Liver (tissue), 9 donors: Measurements from ENCODE around the gene PPM1L. TPM values are rescaled to one million over a fixed set of nuclear protein-coding genes. Genes with fewer than 3 reads are reported as not detected.

Source experiments
- DNase-seq: peaks from one replicate; pipeline ENCODE4 v3.0.0-alpha.2; 2017; ENCODE audit warnings: low spot score
- H3K27ac ChIP-seq, 2 donors: one replicate each; pipeline ENCODE4 v1.7.0; 2013; ENCODE audit warnings: inconsistent platforms in 2 of 2, low read length in 2 of 2, control low read depth in 1 of 2, low read depth in 1 of 2, mild to moderate bottlenecking in 1 of 2
- H3K27me3 ChIP-seq, 4 donors: one replicate each; pipeline versions ENCODE4 v1.6.1 to v1.7.0; 2013; ENCODE audit warnings: low read length in 3 of 4, inconsistent platforms in 1 of 4, mild to moderate bottlenecking in 1 of 4, moderate library complexity in 1 of 4; ENCODE audit not compliant: control insufficient read depth in 4 of 4, insufficient read depth in 4 of 4
- H3K36me3 ChIP-seq, 4 donors: one replicate each; pipeline versions ENCODE4 v1.6.1 to v1.7.0; 2013; ENCODE audit warnings: low read length in 3 of 4, mild to moderate bottlenecking in 3 of 4, low read depth in 1 of 4, moderate library complexity in 1 of 4; ENCODE audit not compliant: control insufficient read depth in 4 of 4, insufficient read depth in 3 of 4
- H3K4me1 ChIP-seq, 4 donors: one replicate each; pipeline versions ENCODE4 v1.6.1 to v1.7.0; 2013; ENCODE audit warnings: low read length in 3 of 4, mild to moderate bottlenecking in 3 of 4, moderate library complexity in 1 of 4; ENCODE audit not compliant: control insufficient read depth in 4 of 4, insufficient read depth in 4 of 4
- H3K4me3 ChIP-seq, 3 donors: one replicate each; pipeline versions ENCODE4 v1.6.1 to v1.7.0; 2013; ENCODE audit warnings: low read length in 3 of 3, control low read depth in 1 of 3, low read depth in 1 of 3, mild to moderate bottlenecking in 1 of 3
- H3K9ac ChIP-seq, 2 donors: one replicate each; pipeline ENCODE4 v1.7.0; 2013; ENCODE audit warnings: low read length in 2 of 2, mild to moderate bottlenecking in 2 of 2, moderate library complexity in 2 of 2, control low read depth in 1 of 2, low read depth in 1 of 2
- H3K9me3 ChIP-seq, 4 donors: one replicate each; pipeline versions ENCODE4 v1.6.1 to v1.7.0; 2013; ENCODE audit warnings: low read length in 3 of 4; ENCODE audit not compliant: control insufficient read depth in 4 of 4
- EGR1 ChIP-seq, 2 donors: IDR thresholded peaks; 2 replicates each; pipeline ENCODE4 v1.6.1; 2016 to 2018; ENCODE audit warnings: antibody characterized with exemption in 2 of 2, low read depth in 2 of 2
- FOXA2 ChIP-seq: IDR thresholded peaks from 2 replicates; pipeline ENCODE4 v1.6.1; 2016; ENCODE audit warnings: antibody characterized with exemption
- HNF4A ChIP-seq, 2 donors: conservative IDR thresholded peaks; 2 replicates each; pipeline ENCODE4 v1.6.1; 2016; ENCODE audit warnings: antibody characterized with exemption in 2 of 2, mild to moderate bottlenecking in 2 of 2
- HNF4G ChIP-seq: IDR thresholded peaks from 2 replicates; pipeline ENCODE4 v1.6.1; 2016; ENCODE audit warnings: antibody characterized with exemption
- JUND ChIP-seq, 2 donors: IDR thresholded peaks; 2 replicates each; pipeline ENCODE4 v1.6.1; 2016; ENCODE audit warnings: antibody characterized with exemption in 2 of 2
- NR2F2 ChIP-seq: IDR thresholded peaks from 2 replicates; pipeline ENCODE4 v1.6.1; 2016; ENCODE audit warnings: antibody characterized with exemption
- SP1 ChIP-seq: IDR thresholded peaks from 2 replicates; pipeline ENCODE4 v1.6.1; 2018; ENCODE audit warnings: antibody characterized with exemption, mild to moderate bottlenecking
- TAF1 ChIP-seq: conservative IDR thresholded peaks from 2 replicates; pipeline ENCODE4 v1.6.1; 2016; ENCODE audit warnings: antibody characterized with exemption, mild to moderate bottlenecking
- WGBS: extraction: QIAGEN DNeasy Blood & Tissue Kit; methylation state at CpG from one replicate; pipeline ENCODE4 v1.1.7; 2013; 5-methylcytosine and 5-hydroxymethylcytosine counted together
- polyA plus RNA-seq, 2 donors: library from polyadenylated mRNA; stranded (reverse) in 1 of 2; unstranded in 1 of 2; fragments of 200-250 nt in 1 of 2; fragments of >200 nt in 1 of 2; fragmentation: Nextera tagmentation in 1 of 2; extraction: Ambion mirVana in 1 of 2; gene quantifications; one replicate each; pipeline versions ENCODE4 v1.2.1 to v1.2.3, GENCODE V29; 2013 to 2015
- total RNA-seq, 2 donors: library from RNA; depleted of rRNA; stranded (reverse); fragments of >200 nt; gene quantifications; one replicate each; pipeline ENCODE4 v1.2.3, GENCODE V29; 2014
- TF ChIP-seq, protein P1 (sequence below): IDR thresholded peaks from 2 replicates; pipeline ENCODE4 v1.6.1; 2016; ENCODE audit warnings: antibody characterized with exemption
- TF ChIP-seq, protein P2 (sequence below): fragments of 150-350 bp; IDR thresholded peaks from 2 replicates; pipeline ENCODE4 v1.5.1; 2017; ENCODE audit warnings: improper control_type of control experiment, low read depth, low read length; ENCODE audit not compliant: missing input control
- TF ChIP-seq, protein P3 (sequence below): IDR thresholded peaks from 2 replicates; pipeline ENCODE4 v1.6.1; 2016; ENCODE audit warnings: antibody characterized with exemption, mild to moderate bottlenecking
- donor health status: healthy.
- donor health status: healthy.
- donor health status: healthy.
- donor health status: healthy.
- donor health status: healthy.

Gene PPM1L
- total and polyA plus RNA-seq, 4 donors, result 1.6 to 8.5 (median 4.8) TPM

DNA sequence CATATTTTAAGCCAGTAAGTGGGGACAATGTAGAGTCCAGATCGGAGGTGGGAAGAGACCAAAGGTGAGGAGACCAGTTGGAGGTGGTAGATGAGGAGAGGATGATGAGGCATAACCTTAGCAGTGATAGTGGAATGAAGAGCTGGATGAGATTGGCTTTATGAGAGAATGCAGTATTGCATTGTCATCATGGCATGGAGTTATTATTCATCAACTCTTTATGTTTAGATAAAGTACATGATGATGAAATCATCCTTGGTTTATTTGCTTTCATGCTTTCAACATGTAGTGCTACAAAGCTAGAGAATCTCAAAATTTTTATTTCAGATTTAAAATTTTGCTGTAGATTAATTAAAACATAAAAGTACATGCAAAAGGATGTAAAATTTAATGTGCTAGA lies 64.0 kb downstream of the PPM1L start:
- no peak for DNase-seq
- no peaks in the 10 kb centered on the region for H3K27me3 ChIP-seq
- H3K36me3 ChIP-seq, result no peaks in the 10 kb centered on the region
- H3K27ac ChIP-seq, result no peak overlapping the region
- WGBS, result 84% methylated on average over 1 of the region's 1 CpG
- H3K4me1 ChIP-seq, result no peaks in the 10 kb centered on the region
- no peak overlapping the region for H3K4me3 ChIP-seq
- H3K9me3 ChIP-seq, result no peaks in the 10 kb centered on the region
- no peak for TF ChIP-seq EGR1 (IDR thresholded peaks at IDR 0.05; ENCODE audit: low read depth in 2 of 2)
- TF ChIP-seq TAF1, result no peak
- H3K9ac ChIP-seq, result no peak overlapping the region

DNA sequence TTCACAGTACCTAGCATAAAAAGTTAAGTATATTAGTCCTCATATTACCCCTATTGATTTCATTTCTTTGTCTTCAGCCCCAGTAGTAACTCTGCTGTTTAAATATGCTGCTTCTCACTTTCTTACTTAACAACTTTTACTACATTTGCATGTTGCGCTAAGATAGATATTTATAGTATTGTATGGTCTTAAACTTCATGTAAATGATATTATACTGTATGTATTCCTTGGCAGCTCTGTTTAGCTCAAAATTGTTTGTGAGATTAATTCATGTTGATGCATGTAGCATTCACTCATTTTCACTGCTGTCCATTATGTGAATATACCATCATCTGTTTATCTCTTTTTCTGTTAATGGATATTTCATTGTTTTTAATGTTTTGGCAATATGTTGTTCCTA lies 64.4 kb downstream of the PPM1L start:
- H3K36me3 ChIP-seq, result no peaks in the 10 kb centered on the region
- no peak overlapping the region for H3K27ac ChIP-seq
- WGBS, result 98% methylated on average over 1 of the region's 1 CpG
- TF ChIP-seq TAF1 (no peak), FOXA2 (no peak), HNF4A (conservative IDR thresholded peaks at IDR 0.05) (no peak), NR2F2 (no peak), JUND (IDR thresholded peaks at IDR 0.05) (no peak), HNF4G (no peak), EGR1 (IDR thresholded peaks at IDR 0.05; ENCODE audit: low read depth in 2 of 2) (no peak), SP1 (no peak)
- TF ChIP-seq, protein P1, sequence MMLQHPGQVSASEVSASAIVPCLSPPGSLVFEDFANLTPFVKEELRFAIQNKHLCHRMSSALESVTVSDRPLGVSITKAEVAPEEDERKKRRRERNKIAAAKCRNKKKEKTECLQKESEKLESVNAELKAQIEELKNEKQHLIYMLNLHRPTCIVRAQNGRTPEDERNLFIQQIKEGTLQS, result no peak
- TF ChIP-seq, protein P2, sequence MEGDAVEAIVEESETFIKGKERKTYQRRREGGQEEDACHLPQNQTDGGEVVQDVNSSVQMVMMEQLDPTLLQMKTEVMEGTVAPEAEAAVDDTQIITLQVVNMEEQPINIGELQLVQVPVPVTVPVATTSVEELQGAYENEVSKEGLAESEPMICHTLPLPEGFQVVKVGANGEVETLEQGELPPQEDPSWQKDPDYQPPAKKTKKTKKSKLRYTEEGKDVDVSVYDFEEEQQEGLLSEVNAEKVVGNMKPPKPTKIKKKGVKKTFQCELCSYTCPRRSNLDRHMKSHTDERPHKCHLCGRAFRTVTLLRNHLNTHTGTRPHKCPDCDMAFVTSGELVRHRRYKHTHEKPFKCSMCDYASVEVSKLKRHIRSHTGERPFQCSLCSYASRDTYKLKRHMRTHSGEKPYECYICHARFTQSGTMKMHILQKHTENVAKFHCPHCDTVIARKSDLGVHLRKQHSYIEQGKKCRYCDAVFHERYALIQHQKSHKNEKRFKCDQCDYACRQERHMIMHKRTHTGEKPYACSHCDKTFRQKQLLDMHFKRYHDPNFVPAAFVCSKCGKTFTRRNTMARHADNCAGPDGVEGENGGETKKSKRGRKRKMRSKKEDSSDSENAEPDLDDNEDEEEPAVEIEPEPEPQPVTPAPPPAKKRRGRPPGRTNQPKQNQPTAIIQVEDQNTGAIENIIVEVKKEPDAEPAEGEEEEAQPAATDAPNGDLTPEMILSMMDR, result no peak
- H3K9me3 ChIP-seq, result no peaks in the 10 kb centered on the region
- H3K9ac ChIP-seq, result no peak overlapping the region
- no peaks in the 10 kb centered on the region for H3K27me3 ChIP-seq
- H3K4me1 ChIP-seq, result peaks cover 0 to 2% (median 0%) of the 10 kb centered on the region in 4 donors
- H3K4me3 ChIP-seq, result no peak overlapping the region
- DNase-seq, result no peak

DNA sequence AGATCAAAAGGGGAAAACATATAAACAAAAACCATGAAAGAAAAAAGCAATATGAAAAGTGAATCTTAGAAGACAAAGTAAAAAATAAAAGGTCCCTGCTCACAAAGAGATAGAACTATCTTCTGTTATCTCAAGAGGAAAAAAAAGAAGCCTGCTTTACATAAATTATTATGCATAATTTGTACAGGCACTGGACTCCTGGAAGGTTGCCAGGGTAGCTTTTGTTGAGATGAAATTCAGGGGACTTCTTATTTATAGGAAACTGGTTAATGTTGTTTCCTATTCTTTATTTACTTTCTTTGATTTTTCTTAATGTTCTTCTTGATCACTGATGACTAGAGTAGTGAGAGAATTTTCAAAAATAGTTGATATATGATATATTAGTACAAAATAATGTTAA lies 66.9 kb downstream of the PPM1L start:
- no peaks in the 10 kb centered on the region for H3K9me3 ChIP-seq

More for the DNA sequence above, 66.9 kb downstream of the PPM1L start:
- Histone ChIP-seq H3K4me1 (peaks cover 0 to 2% (median 0%) of the 10 kb centered on the region in 4 donors), H3K36me3 (no peaks in the 10 kb centered on the region), H3K27me3 (no peaks in the 10 kb centered on the region), H3K9ac (no peak overlapping the region), H3K4me3 (no peak overlapping the region), H3K27ac (no peak overlapping the region)
- TF ChIP-seq, protein P3, sequence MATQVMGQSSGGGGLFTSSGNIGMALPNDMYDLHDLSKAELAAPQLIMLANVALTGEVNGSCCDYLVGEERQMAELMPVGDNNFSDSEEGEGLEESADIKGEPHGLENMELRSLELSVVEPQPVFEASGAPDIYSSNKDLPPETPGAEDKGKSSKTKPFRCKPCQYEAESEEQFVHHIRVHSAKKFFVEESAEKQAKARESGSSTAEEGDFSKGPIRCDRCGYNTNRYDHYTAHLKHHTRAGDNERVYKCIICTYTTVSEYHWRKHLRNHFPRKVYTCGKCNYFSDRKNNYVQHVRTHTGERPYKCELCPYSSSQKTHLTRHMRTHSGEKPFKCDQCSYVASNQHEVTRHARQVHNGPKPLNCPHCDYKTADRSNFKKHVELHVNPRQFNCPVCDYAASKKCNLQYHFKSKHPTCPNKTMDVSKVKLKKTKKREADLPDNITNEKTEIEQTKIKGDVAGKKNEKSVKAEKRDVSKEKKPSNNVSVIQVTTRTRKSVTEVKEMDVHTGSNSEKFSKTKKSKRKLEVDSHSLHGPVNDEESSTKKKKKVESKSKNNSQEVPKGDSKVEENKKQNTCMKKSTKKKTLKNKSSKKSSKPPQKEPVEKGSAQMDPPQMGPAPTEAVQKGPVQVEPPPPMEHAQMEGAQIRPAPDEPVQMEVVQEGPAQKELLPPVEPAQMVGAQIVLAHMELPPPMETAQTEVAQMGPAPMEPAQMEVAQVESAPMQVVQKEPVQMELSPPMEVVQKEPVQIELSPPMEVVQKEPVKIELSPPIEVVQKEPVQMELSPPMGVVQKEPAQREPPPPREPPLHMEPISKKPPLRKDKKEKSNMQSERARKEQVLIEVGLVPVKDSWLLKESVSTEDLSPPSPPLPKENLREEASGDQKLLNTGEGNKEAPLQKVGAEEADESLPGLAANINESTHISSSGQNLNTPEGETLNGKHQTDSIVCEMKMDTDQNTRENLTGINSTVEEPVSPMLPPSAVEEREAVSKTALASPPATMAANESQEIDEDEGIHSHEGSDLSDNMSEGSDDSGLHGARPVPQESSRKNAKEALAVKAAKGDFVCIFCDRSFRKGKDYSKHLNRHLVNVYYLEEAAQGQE, result no peak
- TF ChIP-seq JUND (IDR thresholded peaks at IDR 0.05), result no peak
- TF ChIP-seq, protein P1, result no peak
- no peak for DNase-seq
